ENCODE data around the gene HHAT. TPM values are rescaled to one million over a fixed set of nuclear protein-coding genes. Genes with fewer than 3 reads are reported as not detected.

The HHAT gene
- total and polyA plus RNA-seq, 4 donors: 1.2 to 11.3 (median 3.8) TPM

DNA sequence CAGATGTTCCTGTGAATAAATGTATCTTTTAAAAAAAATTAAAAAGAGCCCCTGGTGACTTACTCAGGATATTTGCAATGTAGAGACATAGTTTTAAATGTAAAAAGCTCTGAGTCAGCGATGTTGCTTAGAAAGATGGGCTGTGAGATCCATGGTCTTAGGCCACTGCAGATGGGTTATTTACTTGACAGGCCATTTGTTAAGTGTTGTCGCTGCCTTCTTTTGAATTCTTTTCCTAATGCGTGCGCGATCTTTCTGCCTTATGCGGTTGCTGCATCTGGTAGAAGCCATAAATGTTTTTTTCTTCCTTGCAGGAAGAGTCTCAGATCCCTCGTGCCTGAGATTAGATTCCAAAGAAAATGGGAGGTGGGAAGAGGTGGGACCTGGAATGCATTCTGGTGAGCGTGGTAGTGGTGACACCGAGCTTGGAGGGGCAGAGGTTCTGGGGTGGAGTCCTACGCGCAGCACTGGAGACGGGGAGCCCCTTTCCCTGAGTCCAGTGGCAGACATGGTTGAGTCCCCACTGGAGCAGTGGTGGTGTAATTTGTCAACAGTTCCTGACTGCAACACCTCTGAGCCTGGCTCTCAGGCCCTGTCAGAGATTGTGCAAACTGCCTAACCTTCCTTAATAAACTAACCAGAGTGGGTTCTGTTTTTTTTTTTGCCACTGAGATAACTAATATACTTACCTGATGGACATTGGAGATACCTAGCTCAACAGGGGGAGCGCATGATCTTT is 197.2 kb downstream of the HHAT start:
- TF ChIP-seq CTCF (IDR thresholded peaks at IDR 0.05; ENCODE audit: control extremely low read depth, extremely low read depth): no peak
- Histone ChIP-seq H3K9ac (ENCODE audit: insufficient read depth in 1 of 2, low read length in 2 of 2) (no peak overlapping the region), H3K36me3 (ENCODE audit: control insufficient read depth in 4 of 4, insufficient read depth in 4 of 4, low read length in 4 of 4) (no peaks in the 10 kb centered on the region), H3K9me3 (ENCODE audit: control insufficient read depth in 4 of 4, insufficient read depth in 3 of 4, low read length in 3 of 4) (no peaks in the 10 kb centered on the region), H3K27me3 (ENCODE audit: control insufficient read depth in 3 of 3, insufficient read depth in 3 of 3, low read length in 2 of 3) (no peaks in the 10 kb centered on the region), H3K27ac (ENCODE audit: low read depth in 1 of 2, low read length in 1 of 2) (no peak overlapping the region), H3K4me3 (no peak overlapping the region), H3K4me1 (ENCODE audit: control insufficient read depth in 5 of 5, insufficient read depth in 5 of 5, low read length in 5 of 5) (peaks cover 0 to 6% (median 4%) of the 10 kb centered on the region in 5 donors)
- DNase-seq (peak in 2 of 3 donors; percentile 40 to 68), ATAC-seq (ENCODE audit: insufficient read depth, low FRiP score) (no peak)
- whole genome bisulfite sequencing, 2 donors: 80 to 84% methylated on average over 13 of the region's 13 CpGs

DNA sequence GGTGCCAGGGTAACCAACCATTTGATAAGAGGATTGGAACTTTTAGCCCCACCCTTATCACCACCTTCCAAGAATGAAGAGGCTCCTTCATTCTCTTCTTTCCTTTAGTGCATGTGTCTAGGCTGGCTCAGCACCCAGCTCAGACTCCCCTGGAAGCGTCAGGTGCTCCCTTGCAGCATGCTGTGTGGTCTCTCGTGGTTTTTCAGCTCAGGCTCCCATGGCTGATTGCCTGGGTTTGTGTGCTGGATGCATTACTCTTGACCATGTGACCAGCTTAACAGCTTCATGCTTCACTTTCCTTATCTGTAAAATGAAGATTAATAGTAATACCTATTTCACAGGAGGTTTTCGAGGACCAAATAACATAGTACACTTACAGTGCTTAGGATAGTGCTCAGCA is 198.4 kb downstream of the HHAT start:
- ATAC-seq (ENCODE audit: insufficient read depth, low FRiP score) (no peak), DNase-seq (no peak)
- 85 to 86% methylated on average over 3 of the region's 3 CpGs for WGBS, 2 donors

DNA sequence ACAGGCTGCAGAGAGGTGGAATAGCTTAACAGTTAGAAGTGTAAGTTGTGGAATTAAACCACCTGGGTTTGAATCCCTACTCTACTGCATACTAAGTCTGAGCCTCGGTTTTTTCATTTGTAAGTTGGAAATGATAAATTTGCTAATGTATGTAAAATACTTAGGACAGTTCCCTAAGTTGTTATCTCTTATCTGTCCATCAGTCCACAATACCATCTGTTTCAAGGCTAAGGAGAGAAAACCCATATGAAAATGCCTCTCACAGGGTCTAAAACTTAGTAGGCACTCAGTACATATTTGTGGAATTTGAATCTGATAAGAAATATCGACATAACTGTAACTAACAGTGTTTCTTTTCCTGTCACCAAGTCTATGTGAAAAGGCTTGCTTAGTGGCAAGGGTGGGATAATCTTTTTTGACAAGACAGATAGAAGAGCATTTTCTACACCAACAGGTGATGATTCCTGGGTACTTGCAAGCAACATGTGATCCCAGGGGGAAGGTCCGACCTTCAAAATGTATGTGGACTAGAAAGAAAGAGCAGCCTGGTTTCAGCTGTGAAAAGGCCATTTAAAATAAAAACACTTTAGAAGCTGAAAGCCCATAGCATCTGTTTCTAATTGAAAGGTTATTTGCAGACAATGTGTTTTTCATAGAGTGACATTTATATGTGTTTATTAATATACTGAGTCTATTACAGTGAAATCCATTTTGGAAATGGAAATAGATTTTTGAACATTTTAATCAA is 202.9 kb downstream of the HHAT start:
- TF ChIP-seq CTCF (IDR thresholded peaks at IDR 0.05; ENCODE audit: control extremely low read depth, extremely low read depth): no peak
- no peak overlapping the region for H3K27ac ChIP-seq (ENCODE audit: low read depth in 1 of 2, low read length in 1 of 2)
- no peak overlapping the region for H3K9ac ChIP-seq (ENCODE audit: insufficient read depth in 1 of 2, low read length in 2 of 2)
- H3K27me3 ChIP-seq (ENCODE audit: control insufficient read depth in 3 of 3, insufficient read depth in 3 of 3, low read length in 2 of 3): no peaks in the 10 kb centered on the region
- H3K36me3 ChIP-seq (ENCODE audit: control insufficient read depth in 4 of 4, insufficient read depth in 4 of 4, low read length in 4 of 4): no peaks in the 10 kb centered on the region
- ATAC-seq (ENCODE audit: insufficient read depth, low FRiP score) (no peak), DNase-seq (no peak)
- H3K9me3 ChIP-seq (ENCODE audit: control insufficient read depth in 4 of 4, insufficient read depth in 3 of 4, low read length in 3 of 4): no peaks in the 10 kb centered on the region
- 72 to 77% methylated on average over 3 of the region's 3 CpGs for WGBS, 2 donors
- H3K4me3 ChIP-seq: no peak overlapping the region
- peaks cover 0 to 6% (median 0%) of the 10 kb centered on the region in 5 donors for H3K4me1 ChIP-seq (ENCODE audit: control insufficient read depth in 5 of 5, insufficient read depth in 5 of 5, low read length in 5 of 5)

More for the DNA sequence above, 198.4 kb downstream of the HHAT start:
- Histone ChIP-seq H3K9ac (ENCODE audit: insufficient read depth in 1 of 2, low read length in 2 of 2) (no peak overlapping the region), H3K4me3 (no peak overlapping the region), H3K27ac (ENCODE audit: low read depth in 1 of 2, low read length in 1 of 2) (no peak overlapping the region), H3K4me1 (ENCODE audit: control insufficient read depth in 5 of 5, insufficient read depth in 5 of 5, low read length in 5 of 5) (peaks cover 0 to 6% (median 4%) of the 10 kb centered on the region in 5 donors), H3K36me3 (ENCODE audit: control insufficient read depth in 4 of 4, insufficient read depth in 4 of 4, low read length in 4 of 4) (no peaks in the 10 kb centered on the region), H3K27me3 (ENCODE audit: control insufficient read depth in 3 of 3, insufficient read depth in 3 of 3, low read length in 2 of 3) (no peaks in the 10 kb centered on the region), H3K9me3 (ENCODE audit: control insufficient read depth in 4 of 4, insufficient read depth in 3 of 4, low read length in 3 of 4) (no peaks in the 10 kb centered on the region)
- no peak for TF ChIP-seq CTCF (IDR thresholded peaks at IDR 0.05; ENCODE audit: control extremely low read depth, extremely low read depth)
